Embryonic facial prominence (tissue), 1 donor: ENCODE measurements around the gene PANK3.
A peak's percentile ranks its signal among the peaks of the same experiment; 100 is the strongest.
"Not testable (repeated sequence)": the region's sequence is repeated elsewhere in the genome, so short reads cannot be mapped to it uniquely, and the experiment has no call there.

Source experiments
- DNase-seq: peaks from one replicate; pipeline ENCODE4 v3.0.0-alpha.2; 2016; ENCODE audit errors: extremely low spot score

Gene PANK3

GRCh38 chr5:168578538-168579487 is at the start of gene PANK3:
TSS of gene PANK3 (minus strand) at chr5:168579368. CDS start at chr5:168579283, 85 bp downstream.
- DNase-seq = peak; percentile 34

GRCh38 chr5:168624850-168625364 is 45.7 kb upstream of the PANK3 start:
- no peak for DNase-seq

- no peak for DNase-seq
Observed at GRCh38 chr5:168620807-168621206, 41.6 kb upstream of the PANK3 start.

- DNase-seq = no peak
Observed at GRCh38 chr5:168614661-168615060, 35.5 kb upstream of the PANK3 start.

GRCh38 chr5:168613996-168614395 is 34.8 kb upstream of the PANK3 start:
- DNase-seq = no peak

- no peak for DNase-seq
Observed at GRCh38 chr5:168613396-168613795, 34.2 kb upstream of the PANK3 start.

GRCh38 chr5:168612996-168613395 is 33.8 kb upstream of the PANK3 start:
- DNase-seq = no peak

GRCh38 chr5:168612123-168612522 is 33.0 kb upstream of the PANK3 start:
- no peak for DNase-seq

GRCh38 chr5:168611165-168611564 is 32.0 kb upstream of the PANK3 start:
- no peak for DNase-seq

- no peak for DNase-seq
Observed at GRCh38 chr5:168609806-168610482, 30.8 kb upstream of the PANK3 start.

GRCh38 chr5:168608821-168609220 is 29.7 kb upstream of the PANK3 start:
- DNase-seq = no peak

GRCh38 chr5:168608386-168608785 is 29.2 kb upstream of the PANK3 start:
- DNase-seq = no peak

GRCh38 chr5:168607946-168608345 is 28.8 kb upstream of the PANK3 start:
- no peak for DNase-seq

- DNase-seq = no peak
Observed at GRCh38 chr5:168606562-168606961, 27.4 kb upstream of the PANK3 start.

GRCh38 chr5:168604436-168604835 is 25.3 kb upstream of the PANK3 start:
- DNase-seq = no peak

GRCh38 chr5:168603746-168604145 is 24.6 kb upstream of the PANK3 start:
- no peak for DNase-seq

- DNase-seq = no peak
Observed at GRCh38 chr5:168602517-168602916, 23.3 kb upstream of the PANK3 start.

GRCh38 chr5:168601972-168602371 is 22.8 kb upstream of the PANK3 start:
- DNase-seq = no peak

GRCh38 chr5:168600409-168600808 is 21.2 kb upstream of the PANK3 start:
- no peak for DNase-seq

GRCh38 chr5:168599826-168600225 is 20.7 kb upstream of the PANK3 start:
- no peak for DNase-seq

GRCh38 chr5:168598639-168599038 is 19.5 kb upstream of the PANK3 start:
- DNase-seq = no peak

- DNase-seq = no peak
Observed at GRCh38 chr5:168596927-168597326, 17.8 kb upstream of the PANK3 start.

GRCh38 chr5:168596122-168596521 is 17.0 kb upstream of the PANK3 start:
- DNase-seq = not testable (repeated sequence)
